ENCODE results near the gene CT45A10.
"Not testable (repeated sequence)": the region's sequence is repeated elsewhere in the genome, so short reads cannot be mapped to it uniquely, and the experiment has no call there.

CT45A10 gene

DNA sequence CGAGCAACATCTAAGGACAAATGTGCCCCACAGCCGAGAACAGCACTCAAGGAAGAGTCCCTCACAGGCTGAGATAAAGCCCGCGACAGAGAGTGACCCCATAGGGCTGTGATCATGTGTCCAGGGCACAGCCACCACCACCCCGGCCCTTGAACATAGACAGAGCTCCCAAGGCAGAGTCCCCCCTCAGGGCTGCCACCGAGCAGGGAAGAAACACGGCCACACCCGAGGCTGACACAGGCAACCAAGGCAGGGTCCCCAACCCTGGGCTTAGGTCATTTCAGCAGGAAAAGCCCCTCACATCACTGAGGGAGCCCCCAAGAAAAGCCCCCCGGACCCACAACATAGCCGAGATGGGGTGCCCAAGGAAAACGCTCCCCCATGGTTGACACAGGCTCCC lies 463 bp downstream of the CT45A10 start:
- in situ Hi-C loops (cut with HindIII; ENCODE audit: low sequenced_read_pairs) = no loop called here
- TF ChIP-seq, protein P1, sequence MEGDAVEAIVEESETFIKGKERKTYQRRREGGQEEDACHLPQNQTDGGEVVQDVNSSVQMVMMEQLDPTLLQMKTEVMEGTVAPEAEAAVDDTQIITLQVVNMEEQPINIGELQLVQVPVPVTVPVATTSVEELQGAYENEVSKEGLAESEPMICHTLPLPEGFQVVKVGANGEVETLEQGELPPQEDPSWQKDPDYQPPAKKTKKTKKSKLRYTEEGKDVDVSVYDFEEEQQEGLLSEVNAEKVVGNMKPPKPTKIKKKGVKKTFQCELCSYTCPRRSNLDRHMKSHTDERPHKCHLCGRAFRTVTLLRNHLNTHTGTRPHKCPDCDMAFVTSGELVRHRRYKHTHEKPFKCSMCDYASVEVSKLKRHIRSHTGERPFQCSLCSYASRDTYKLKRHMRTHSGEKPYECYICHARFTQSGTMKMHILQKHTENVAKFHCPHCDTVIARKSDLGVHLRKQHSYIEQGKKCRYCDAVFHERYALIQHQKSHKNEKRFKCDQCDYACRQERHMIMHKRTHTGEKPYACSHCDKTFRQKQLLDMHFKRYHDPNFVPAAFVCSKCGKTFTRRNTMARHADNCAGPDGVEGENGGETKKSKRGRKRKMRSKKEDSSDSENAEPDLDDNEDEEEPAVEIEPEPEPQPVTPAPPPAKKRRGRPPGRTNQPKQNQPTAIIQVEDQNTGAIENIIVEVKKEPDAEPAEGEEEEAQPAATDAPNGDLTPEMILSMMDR (IDR thresholded peaks at IDR 0.05; ENCODE audit: low read depth, low read length) = no peak
- no peak overlapping the region for H3K4me3 ChIP-seq (ENCODE audit: low read depth, low read length)
- DNase-seq (ENCODE audit: low read depth, low spot score) = no peak

GRCh38 chrX:135890087-135890585 lies 3.1 kb downstream of the CT45A10 start:
- no peak overlapping the region for H3K4me3 ChIP-seq (ENCODE audit: low read depth, low read length)
- TF ChIP-seq, protein P1 (IDR thresholded peaks at IDR 0.05; ENCODE audit: low read depth, low read length) = no peak
- no peak for DNase-seq (ENCODE audit: low read depth, low spot score)
- in situ Hi-C loops (cut with HindIII; ENCODE audit: low sequenced_read_pairs) = no loop called here

GRCh38 chrX:135888976-135889375 lies 4.3 kb downstream of the CT45A10 start:
- DNase-seq (ENCODE audit: low read depth, low spot score); in situ Hi-C loops (cut with HindIII; ENCODE audit: low sequenced_read_pairs); H3K4me3 ChIP-seq (ENCODE audit: low read depth, low read length): not testable (repeated sequence)

GRCh38 chrX:135888230-135888629 lies 5.0 kb downstream of the CT45A10 start:
- DNase-seq (ENCODE audit: low read depth, low spot score); in situ Hi-C loops (cut with HindIII; ENCODE audit: low sequenced_read_pairs); H3K4me3 ChIP-seq (ENCODE audit: low read depth, low read length): not testable (repeated sequence)

DNA sequence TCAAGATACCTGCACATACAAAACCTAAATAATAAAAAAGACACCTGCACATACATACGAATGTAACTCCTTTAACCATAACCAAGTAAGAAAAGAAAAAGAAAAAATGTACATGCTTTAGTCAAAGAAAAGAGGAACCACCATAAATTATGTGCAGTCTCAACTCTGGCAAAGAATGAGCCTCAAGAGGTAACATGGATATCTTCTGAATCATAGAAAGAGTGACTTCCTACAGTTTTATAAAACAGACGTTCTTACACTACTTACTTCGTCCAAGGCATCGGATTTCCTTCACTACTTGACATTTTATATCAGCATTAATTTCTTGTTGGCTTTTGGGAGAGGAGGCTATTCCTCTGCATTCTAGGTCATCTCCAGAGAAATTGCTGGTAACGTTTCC lies 10.5 kb downstream of the CT45A10 start:
- H3K4me3 ChIP-seq (ENCODE audit: low read depth, low read length); DNase-seq (ENCODE audit: low read depth, low spot score); in situ Hi-C loops (cut with HindIII; ENCODE audit: low sequenced_read_pairs): not testable (repeated sequence)

- DNase-seq (ENCODE audit: low read depth, low spot score); in situ Hi-C loops (cut with HindIII; ENCODE audit: low sequenced_read_pairs); H3K4me3 ChIP-seq (ENCODE audit: low read depth, low read length): not testable (repeated sequence)
Observed at GRCh38 chrX:135871712-135872111, 21.5 kb downstream of the CT45A10 start, which contains the start of gene CT45A9. CT45A9 (minus strand) TSS chrX:135871812; CDS start chrX:135868061, 3,751 bp downstream.

GRCh38 chrX:135854438-135854837 lies 38.8 kb downstream of the CT45A10 start, which contains the start of gene CT45A8:
CT45A8 (minus strand) TSS chrX:135854538; CDS start chrX:135850783, 3,755 bp downstream.
- in situ Hi-C loops (cut with HindIII; ENCODE audit: low sequenced_read_pairs); DNase-seq (ENCODE audit: low read depth, low spot score); H3K4me3 ChIP-seq (ENCODE audit: low read depth, low read length): not testable (repeated sequence)

DNA sequence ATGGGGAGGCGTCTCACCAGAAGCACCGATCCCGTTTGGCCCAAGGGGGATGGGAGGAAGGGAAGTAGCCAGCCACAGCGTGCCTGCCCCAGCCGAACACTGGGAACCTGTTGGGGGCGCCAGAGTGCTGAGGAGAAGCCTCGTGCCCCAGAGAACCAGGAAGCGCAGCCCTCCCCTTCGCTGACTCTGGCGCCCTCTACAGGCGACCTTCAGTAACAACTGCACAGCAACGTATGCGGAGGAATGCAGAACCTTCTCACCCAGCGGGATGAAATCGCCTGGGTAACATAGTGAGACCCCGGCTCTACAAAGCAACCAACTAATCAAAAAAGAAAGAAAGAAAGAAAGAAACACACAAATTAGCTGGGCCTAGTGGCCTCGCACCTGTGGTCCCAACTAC lies 56.1 kb downstream of the CT45A10 start, which contains the start of gene CT45A7:
Gene CT45A7 (minus strand): TSS at position 101 of the 400 bp plus-strand sequence. CDS start 3,747 bp downstream, outside the sequence.
- in situ Hi-C loops (cut with HindIII; ENCODE audit: low sequenced_read_pairs); DNase-seq (ENCODE audit: low read depth, low spot score); H3K4me3 ChIP-seq (ENCODE audit: low read depth, low read length): not testable (repeated sequence)
